GM19240 (cell line): ENCODE measurements around the gene CDAN1.

Source experiments
- DNase-seq: peaks from one replicate; pipeline ENCODE4 v3.0.0; 2011; ENCODE audit warnings: low spot score; ENCODE audit not compliant: insufficient read length

Gene CDAN1

GRCh38 chr15:42711746-42712145 lies 25.2 kb downstream of the CDAN1 start:
- DNase-seq: no peak

- no peak for DNase-seq
Observed at GRCh38 chr15:42710662-42711061, 26.3 kb downstream of the CDAN1 start.

- no peak for DNase-seq
Observed at GRCh38 chr15:42707873-42708544, 28.9 kb downstream of the CDAN1 start.

GRCh38 chr15:42707068-42707467 lies 29.9 kb downstream of the CDAN1 start:
- DNase-seq: no peak

GRCh38 chr15:42705336-42705735 lies 31.6 kb downstream of the CDAN1 start:
- no peak for DNase-seq

- peak; percentile 53 for DNase-seq
Observed at GRCh38 chr15:42704492-42704926, 32.4 kb downstream of the CDAN1 start.

GRCh38 chr15:42696626-42697025 lies 40.3 kb downstream of the CDAN1 start:
- no peak for DNase-seq

GRCh38 chr15:42695527-42696071 lies 41.3 kb downstream of the CDAN1 start:
- no peak for DNase-seq

- DNase-seq: no peak
Observed at GRCh38 chr15:42694398-42694797, 42.5 kb downstream of the CDAN1 start.

- DNase-seq: no peak
Observed at GRCh38 chr15:42693942-42694341, 43.0 kb downstream of the CDAN1 start.

- DNase-seq: no peak
Observed at GRCh38 chr15:42693496-42693895, 43.4 kb downstream of the CDAN1 start.

GRCh38 chr15:42692997-42693396 lies 43.9 kb downstream of the CDAN1 start:
- no peak for DNase-seq

- DNase-seq: no peak
Observed at GRCh38 chr15:42692536-42692935, 44.4 kb downstream of the CDAN1 start.

- DNase-seq: no peak
Observed at GRCh38 chr15:42691770-42692169, 45.2 kb downstream of the CDAN1 start.

- no peak for DNase-seq
Observed at GRCh38 chr15:42691308-42691707, 45.6 kb downstream of the CDAN1 start.

- no peak for DNase-seq
Observed at GRCh38 chr15:42688301-42688700, 48.6 kb downstream of the CDAN1 start.

GRCh38 chr15:42687740-42688139 lies 49.2 kb downstream of the CDAN1 start:
- no peak for DNase-seq

GRCh38 chr15:42686281-42686680 lies 50.6 kb downstream of the CDAN1 start:
- no peak for DNase-seq

- DNase-seq: no peak
Observed at GRCh38 chr15:42681119-42681518, 55.8 kb downstream of the CDAN1 start.

GRCh38 chr15:42680142-42680482 lies 56.8 kb downstream of the CDAN1 start:
- peak; percentile 23 for DNase-seq

GRCh38 chr15:42679285-42680141 lies 57.4 kb downstream of the CDAN1 start:
- DNase-seq: no peak

- DNase-seq: no peak
Observed at GRCh38 chr15:42675021-42675420, 61.9 kb downstream of the CDAN1 start.

GRCh38 chr15:42674472-42674871 lies 62.5 kb downstream of the CDAN1 start:
- DNase-seq: no peak
